Measurements from ENCODE around the gene TMEM205. TPM values are rescaled to one million over a fixed set of nuclear protein-coding genes. Genes with fewer than 3 reads are reported as not detected.
"Not testable (repeated sequence)": the region's sequence is repeated elsewhere in the genome, so short reads cannot be mapped to it uniquely, and the experiment has no call there.

Gene TMEM205
- total RNA-seq, 1 donor from 2014 or later: 142 TPM

DNA sequence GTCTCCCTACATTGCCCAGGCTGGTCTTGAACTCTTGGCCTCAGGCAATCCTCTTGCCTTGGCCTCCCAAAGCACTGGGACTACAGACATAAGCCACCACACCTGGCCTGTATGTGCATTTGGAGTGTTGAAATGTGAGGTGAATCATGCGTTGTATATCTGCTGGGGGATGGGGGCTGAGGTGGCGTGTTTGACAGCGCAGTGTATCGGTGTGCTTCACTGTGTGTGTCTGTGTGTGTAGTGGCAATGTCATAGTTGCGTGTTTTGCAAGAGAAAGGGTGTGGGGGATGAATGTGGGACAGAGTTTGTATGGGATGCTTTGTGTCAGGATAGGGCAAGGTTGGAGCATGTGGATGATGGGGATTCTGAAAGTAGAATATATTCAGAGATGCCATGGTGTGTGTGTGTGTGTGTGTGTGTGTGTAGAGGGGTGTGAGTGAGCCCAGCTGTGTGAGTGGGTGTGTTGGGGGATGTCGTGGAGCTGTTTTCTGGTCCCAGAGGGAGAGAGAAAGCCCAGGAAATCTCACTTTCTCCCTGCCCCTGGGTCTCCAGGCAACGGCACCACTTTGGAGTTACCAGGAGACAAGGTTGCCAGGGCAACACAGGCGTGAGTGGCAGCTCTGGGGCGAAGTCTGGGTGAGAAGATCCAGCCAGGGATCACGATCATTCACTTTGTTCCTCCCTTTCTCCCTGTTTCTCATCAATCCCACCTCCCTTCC lies 27.3 kb upstream of the TMEM205 start:
- DNase-seq (ENCODE audit: extremely low read depth, low read depth, low spot score): no peak

DNA sequence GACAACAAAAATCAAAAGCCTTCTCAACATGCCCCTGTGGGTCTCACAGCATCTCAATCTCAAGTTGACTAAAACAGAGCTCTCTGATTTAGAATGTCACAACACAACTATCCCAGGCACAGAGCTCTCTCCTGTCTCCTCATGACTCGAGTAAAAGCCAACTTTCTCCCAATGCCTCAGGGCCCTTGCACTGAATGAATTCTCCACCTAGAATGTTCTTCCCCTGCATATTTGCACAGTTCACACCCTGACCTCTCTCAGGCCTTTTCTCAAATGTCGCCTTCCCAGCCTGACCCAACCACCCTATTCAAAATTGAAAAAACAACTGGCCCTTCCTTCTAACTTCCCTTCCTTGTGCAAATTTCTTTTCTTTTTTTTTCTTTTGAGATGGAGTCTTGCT lies 24.7 kb upstream of the TMEM205 start:
- DNase-seq (ENCODE audit: extremely low read depth, low read depth, low spot score): no peak

- DNase-seq (ENCODE audit: extremely low read depth, low read depth, low spot score): no peak
Measured at GRCh38 chr19:11367528-11367927, 21.5 kb upstream of the TMEM205 start.

- DNase-seq (ENCODE audit: extremely low read depth, low read depth, low spot score): no peak
Measured at GRCh38 chr19:11365557-11366117, 19.6 kb upstream of the TMEM205 start.

GRCh38 chr19:11364935-11365334 lies 18.9 kb upstream of the TMEM205 start:
- DNase-seq (ENCODE audit: extremely low read depth, low read depth, low spot score): no peak

- no peak for DNase-seq (ENCODE audit: extremely low read depth, low read depth, low spot score)
Measured at GRCh38 chr19:11364296-11364904, 18.3 kb upstream of the TMEM205 start.

GRCh38 chr19:11363881-11364280 lies 17.8 kb upstream of the TMEM205 start:
- DNase-seq (ENCODE audit: extremely low read depth, low read depth, low spot score): no peak

DNA sequence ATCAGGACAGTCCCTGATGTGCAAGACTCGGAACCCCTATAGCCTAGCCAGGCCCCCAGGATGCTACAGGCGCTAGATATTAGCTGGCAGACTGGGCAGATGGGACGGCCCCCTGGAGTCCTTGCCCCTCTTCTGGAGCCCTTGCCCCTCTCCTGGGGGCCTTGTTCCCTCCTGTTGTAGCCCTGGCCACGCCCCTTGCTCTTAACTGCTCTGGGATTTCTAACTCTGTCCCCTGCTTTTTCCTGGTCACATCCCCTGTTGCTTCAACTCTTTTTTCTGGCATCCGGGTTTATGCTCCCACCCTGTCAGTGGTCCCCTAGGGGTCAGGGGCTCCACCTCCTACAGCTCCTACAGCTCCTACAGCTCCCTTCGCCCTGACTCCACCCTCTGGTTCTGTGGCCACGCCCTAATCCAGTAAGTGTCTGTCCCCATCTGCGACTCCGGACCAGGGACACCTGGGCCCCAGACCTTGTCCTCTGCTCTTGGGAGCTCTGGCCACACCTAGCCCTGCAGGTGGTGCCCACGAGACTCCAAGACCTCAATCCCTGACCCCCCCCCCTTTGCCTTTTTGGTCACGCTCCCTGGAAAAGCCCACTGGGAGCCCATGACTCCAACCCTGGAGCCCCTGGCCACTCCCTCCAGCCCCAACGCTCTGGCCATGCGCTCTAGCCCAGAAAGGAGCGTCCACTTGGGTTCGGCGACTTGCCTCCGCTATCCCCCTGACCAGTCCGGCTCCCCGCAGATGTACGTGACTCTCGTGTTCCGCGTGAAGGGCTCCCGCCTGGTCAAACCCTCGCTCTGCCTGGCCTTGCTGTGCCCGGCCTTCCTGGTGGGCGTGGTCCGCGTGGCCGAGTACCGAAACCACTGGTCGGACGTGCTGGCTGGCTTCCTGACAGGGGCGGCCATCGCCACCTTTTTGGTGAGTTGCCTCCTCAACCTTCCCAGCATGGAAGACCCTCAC lies 16.0 kb upstream of the TMEM205 start:
- DNase-seq (ENCODE audit: extremely low read depth, low read depth, low spot score): no peak

DNA sequence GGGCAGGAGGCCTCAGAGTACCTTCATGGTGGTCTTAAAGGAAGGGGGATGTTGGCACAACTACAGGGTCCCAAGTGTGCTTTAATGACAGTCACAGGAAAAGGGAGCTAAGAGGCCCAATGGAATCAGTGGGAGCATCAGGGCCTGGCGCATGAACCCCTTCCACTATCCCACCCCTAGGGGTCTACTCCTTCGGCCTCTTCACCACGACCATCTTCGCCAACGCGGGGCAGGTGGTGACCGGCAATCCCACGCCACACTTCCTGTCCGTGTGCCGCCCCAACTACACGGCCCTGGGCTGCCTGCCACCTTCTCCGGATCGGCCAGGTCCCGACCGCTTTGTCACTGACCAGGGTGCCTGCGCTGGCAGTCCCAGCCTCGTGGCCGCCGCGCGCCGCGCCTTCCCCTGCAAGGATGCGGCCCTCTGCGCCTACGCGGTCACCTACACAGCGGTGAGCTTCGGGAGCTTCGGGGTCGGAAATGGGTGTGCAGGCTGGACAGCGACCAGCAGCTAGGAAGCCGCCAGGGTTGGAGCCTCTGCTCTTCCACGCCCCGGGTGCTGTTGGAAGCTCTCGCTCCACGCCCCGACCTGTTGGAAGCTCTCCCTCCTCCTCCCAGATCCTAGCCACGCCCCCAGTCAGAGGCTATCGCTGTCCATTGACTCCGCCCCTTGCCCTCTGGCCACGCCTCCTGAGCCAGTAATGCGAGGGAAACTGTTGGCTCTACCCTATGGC lies 15.1 kb upstream of the TMEM205 start:
- no peak for DNase-seq (ENCODE audit: extremely low read depth, low read depth, low spot score)

DNA sequence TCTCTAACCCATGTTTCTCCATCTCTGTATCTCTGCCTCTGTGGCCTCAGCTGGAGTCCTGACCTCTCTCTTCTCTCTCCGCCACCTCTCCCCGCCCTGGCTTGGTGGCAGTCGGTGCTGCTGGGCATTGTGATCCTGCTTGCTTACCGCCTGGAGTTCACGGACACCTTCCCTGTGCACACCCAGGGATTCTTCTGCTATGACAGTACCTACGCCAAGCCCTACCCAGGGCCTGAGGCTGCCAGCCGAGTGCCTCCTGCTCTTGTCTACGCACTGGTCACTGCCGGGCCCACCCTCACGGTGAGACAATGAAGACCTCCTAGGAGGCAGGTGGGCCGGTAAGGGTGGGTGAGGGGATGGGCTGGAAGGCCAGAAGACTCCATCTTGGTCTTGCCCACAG lies 13.4 kb upstream of the TMEM205 start:
- DNase-seq (ENCODE audit: extremely low read depth, low read depth, low spot score): no peak

GRCh38 chr19:11356676-11357550 lies 10.8 kb upstream of the TMEM205 start:
- no peak for DNase-seq (ENCODE audit: extremely low read depth, low read depth, low spot score)

GRCh38 chr19:11356074-11356397 lies 10.0 kb upstream of the TMEM205 start:
- no peak for DNase-seq (ENCODE audit: extremely low read depth, low read depth, low spot score)

DNA sequence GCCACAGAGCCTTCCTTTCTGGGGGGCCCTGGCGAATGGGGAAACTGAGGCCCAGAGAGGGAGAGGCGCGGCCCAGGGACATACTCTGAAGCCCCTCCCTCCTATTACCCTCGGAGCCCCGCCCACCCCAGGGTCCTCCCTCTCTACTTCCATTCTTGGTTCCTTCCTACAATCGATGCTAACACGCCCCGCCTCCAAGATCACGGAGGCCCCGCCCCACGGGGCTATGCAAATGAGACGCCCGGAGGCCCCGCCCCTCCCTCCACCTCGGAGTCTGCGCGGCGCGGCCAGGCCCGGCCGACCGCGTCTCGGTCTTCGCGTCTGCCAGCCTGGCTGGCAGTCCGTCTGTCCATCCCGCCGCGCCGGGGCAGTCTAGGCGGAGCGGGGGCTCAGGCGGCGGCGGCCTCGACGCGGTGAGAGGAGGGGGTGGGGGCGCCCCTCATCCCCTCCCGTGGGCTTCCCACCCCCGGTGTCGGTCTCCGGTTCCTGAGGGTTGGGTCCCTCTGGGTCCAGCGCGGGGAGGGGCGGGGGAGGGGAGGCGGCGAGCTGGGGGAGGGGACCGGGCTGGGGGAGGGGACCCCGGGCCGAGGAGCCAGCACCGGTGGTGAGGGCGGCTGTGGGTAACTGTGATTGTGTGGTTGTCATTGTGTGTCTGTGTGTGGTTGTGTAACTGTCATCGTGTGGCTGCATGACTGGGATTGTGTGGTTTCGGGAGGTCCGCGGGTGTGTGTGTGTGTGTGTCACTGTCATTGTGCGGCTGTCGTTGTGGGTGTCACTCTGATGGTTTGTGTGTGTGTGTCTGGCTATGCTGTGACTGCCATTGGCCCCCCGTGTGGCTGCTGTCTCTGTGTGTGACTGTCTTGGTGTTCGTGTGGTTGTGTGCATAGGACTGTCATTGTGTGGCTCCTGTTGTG lies 9.3 kb upstream of the TMEM205 start, which contains the start of gene PLPPR2:
Gene PLPPR2 (plus strand): TSS at position 273 of the 914 bp plus-strand sequence. CDS start 2,242 bp downstream, outside the sequence.
- DNase-seq (ENCODE audit: extremely low read depth, low read depth, low spot score): no peak

DNA sequence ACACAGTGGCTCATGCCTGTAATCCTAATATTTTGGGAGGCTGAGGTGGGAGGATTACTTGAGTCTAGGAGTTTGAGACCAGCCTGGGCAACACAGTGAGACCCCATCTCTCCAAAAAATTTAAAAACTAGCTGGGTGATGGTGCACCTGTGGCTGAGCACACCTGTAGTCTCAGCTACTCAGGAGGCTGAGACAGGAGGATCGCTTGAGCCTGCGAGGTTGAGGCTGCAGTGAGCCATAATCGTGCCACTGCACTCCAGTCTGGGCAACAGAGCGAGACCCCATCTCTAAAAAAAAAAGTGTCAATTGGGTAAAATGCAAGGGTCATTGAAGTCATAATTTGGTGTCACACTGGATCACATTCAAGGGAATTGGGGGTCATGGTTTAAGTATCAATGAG lies 8.0 kb upstream of the TMEM205 start:
- not testable (repeated sequence) for DNase-seq (ENCODE audit: extremely low read depth, low read depth, low spot score)

GRCh38 chr19:11349171-11349570 lies 3.1 kb upstream of the TMEM205 start:
- DNase-seq (ENCODE audit: extremely low read depth, low read depth, low spot score): no peak

GRCh38 chr19:11347546-11348039 lies 1.5 kb upstream of the TMEM205 start:
- DNase-seq (ENCODE audit: extremely low read depth, low read depth, low spot score): no peak

DNA sequence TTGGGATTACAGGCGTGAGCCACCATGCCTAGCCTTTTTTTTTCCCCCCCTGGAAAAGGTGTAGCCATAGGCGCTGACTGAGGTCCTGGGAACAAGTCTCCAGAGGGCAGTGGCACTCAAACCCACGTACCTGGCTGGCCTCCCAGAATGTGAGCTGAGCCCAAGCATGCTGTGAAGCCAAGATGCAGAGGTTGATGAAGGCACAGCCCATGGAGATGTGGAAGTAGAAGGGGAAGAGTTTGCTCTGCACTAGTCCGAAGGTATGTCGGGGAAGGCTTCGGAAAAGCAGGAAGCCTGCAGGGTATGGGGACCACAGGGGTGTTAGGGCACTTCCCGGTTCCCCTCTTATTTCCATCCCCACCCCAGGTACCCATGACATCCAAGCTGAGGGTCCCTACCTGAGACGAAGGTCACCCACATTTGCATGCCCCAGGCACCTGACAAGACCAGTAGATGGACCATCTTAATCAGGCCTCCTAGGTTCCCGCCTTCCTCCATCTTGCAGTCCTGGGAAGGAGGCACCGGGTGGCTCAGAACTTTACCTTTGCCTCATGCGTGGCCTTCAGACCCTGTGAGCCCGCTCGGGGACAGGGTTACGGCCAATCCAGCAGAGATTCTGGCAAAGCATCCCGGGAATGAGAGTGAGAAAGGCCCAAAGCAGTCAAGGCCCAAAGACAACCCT lies 805 bp downstream of the TMEM205 start:
- no peak for DNase-seq (ENCODE audit: extremely low read depth, low read depth, low spot score)

- no peak for DNase-seq (ENCODE audit: extremely low read depth, low read depth, low spot score)
Measured at GRCh38 chr19:11342429-11342828, 3.6 kb downstream of the TMEM205 start.
